ENCODE results near the gene ZNF365.

The ZNF365 gene

GRCh38 chr10:62333135-62333889 lies 40.9 kb upstream of the ZNF365 start:
- TF ChIP-seq, protein P1, sequence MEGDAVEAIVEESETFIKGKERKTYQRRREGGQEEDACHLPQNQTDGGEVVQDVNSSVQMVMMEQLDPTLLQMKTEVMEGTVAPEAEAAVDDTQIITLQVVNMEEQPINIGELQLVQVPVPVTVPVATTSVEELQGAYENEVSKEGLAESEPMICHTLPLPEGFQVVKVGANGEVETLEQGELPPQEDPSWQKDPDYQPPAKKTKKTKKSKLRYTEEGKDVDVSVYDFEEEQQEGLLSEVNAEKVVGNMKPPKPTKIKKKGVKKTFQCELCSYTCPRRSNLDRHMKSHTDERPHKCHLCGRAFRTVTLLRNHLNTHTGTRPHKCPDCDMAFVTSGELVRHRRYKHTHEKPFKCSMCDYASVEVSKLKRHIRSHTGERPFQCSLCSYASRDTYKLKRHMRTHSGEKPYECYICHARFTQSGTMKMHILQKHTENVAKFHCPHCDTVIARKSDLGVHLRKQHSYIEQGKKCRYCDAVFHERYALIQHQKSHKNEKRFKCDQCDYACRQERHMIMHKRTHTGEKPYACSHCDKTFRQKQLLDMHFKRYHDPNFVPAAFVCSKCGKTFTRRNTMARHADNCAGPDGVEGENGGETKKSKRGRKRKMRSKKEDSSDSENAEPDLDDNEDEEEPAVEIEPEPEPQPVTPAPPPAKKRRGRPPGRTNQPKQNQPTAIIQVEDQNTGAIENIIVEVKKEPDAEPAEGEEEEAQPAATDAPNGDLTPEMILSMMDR (IDR thresholded peaks at IDR 0.05; ENCODE audit: low read depth, low read length, missing control alignments), result no peak
- in situ Hi-C loops (cut with HindIII; ENCODE audit: low pct_ligation_motif_present, low sequenced_read_pairs), result no loop called here

GRCh38 chr10:62333988-62334682 lies 40.0 kb upstream of the ZNF365 start:
- H3K27ac ChIP-seq, result no peak overlapping the region
- DNase-seq, result no peak
- in situ Hi-C loops (cut with HindIII; ENCODE audit: low pct_ligation_motif_present, low sequenced_read_pairs), result no loop called here
- H3K36me3 ChIP-seq (replicated peaks), result no peaks in the 10 kb centered on the region
- no peak overlapping the region for H3K4me3 ChIP-seq (ENCODE audit: low read depth, low read length)
- TF ChIP-seq, protein P1 (IDR thresholded peaks at IDR 0.05; ENCODE audit: low read depth, low read length, missing control alignments), result no peak
- H3K27me3 ChIP-seq (replicated peaks), result no peaks in the 10 kb centered on the region

More at GRCh38 chr10:62333135-62333889, 40.9 kb upstream of the ZNF365 start:
- Histone ChIP-seq H3K27ac (no peak overlapping the region), H3K4me3 (ENCODE audit: low read depth, low read length) (no peak overlapping the region), H3K27me3 (replicated peaks) (no peaks in the 10 kb centered on the region), H3K36me3 (replicated peaks) (no peaks in the 10 kb centered on the region)
- no peak for DNase-seq

- TF ChIP-seq, protein P1 (IDR thresholded peaks at IDR 0.05; ENCODE audit: low read depth, low read length, missing control alignments), result no peak
- Histone ChIP-seq H3K4me3 (ENCODE audit: low read depth, low read length) (no peak overlapping the region), H3K27me3 (replicated peaks) (no peaks in the 10 kb centered on the region), H3K36me3 (replicated peaks) (no peaks in the 10 kb centered on the region), H3K27ac (no peak overlapping the region)
- DNase-seq, result no peak
- in situ Hi-C loops (cut with HindIII; ENCODE audit: low pct_ligation_motif_present, low sequenced_read_pairs), result no loop called here
These were observed 38.8 kb upstream of the ZNF365 start for GRCh38 chr10:62335326-62335725.

- no peaks in the 10 kb centered on the region for H3K36me3 ChIP-seq (replicated peaks)
- H3K27ac ChIP-seq, result no peak overlapping the region
- in situ Hi-C loops (cut with HindIII; ENCODE audit: low pct_ligation_motif_present, low sequenced_read_pairs), result no loop called here
- H3K4me3 ChIP-seq (ENCODE audit: low read depth, low read length), result no peak overlapping the region
- TF ChIP-seq, protein P1 (IDR thresholded peaks at IDR 0.05; ENCODE audit: low read depth, low read length, missing control alignments), result no peak
- no peak for DNase-seq
- H3K27me3 ChIP-seq (replicated peaks), result no peaks in the 10 kb centered on the region
These were observed 37.8 kb upstream of the ZNF365 start for GRCh38 chr10:62336404-62336803.

DNA sequence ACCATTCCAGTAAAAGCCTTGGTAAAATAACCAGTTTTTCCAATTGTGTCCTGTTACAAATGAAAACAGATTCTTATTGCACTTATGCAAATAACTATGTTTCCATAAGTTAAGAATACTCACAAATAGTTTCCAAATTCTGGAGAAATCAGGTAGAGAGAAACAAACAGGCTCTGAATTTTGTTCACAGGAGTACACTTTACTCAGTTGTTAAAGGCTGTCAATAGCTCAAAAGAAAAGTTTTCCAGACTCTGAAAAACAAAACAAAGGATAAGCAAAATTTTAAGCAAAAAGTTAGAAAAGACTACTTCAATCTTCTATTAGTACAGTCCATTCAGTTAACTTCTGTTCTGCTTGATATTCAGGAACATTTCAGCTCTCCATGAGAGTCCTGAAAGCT lies 32.8 kb upstream of the ZNF365 start:
- in situ Hi-C loops (cut with HindIII; ENCODE audit: low pct_ligation_motif_present, low sequenced_read_pairs), result no loop called here
- DNase-seq, result no peak
- Histone ChIP-seq H3K27me3 (replicated peaks) (no peaks in the 10 kb centered on the region), H3K4me3 (ENCODE audit: low read depth, low read length) (no peak overlapping the region), H3K27ac (no peak overlapping the region), H3K36me3 (replicated peaks) (no peaks in the 10 kb centered on the region)
- TF ChIP-seq, protein P1 (IDR thresholded peaks at IDR 0.05; ENCODE audit: low read depth, low read length, missing control alignments), result no peak

Measured in brain microvascular endothelial cell (primary cell).